Mucosa of descending colon (tissue), 3 donors: ENCODE measurements around the gene SHISAL1. TPM values are rescaled to one million over a fixed set of nuclear protein-coding genes. Genes with fewer than 3 reads are reported as not detected.

Experiments
- ATAC-seq: fragments of 200-7000 bp; cut with Tn5 transposase; one replicate; pipeline ENCODE4 v1.9.1; 2020; ENCODE audit warnings: mild to moderate bottlenecking, moderate library complexity
- DNase-seq, 3 donors: peaks; one replicate each; pipeline ENCODE4 v3.0.0-alpha.2; 2020
- H3K36me3 ChIP-seq: fragments of 200-600 bp; one replicate; pipeline ENCODE4 v1.8.0; 2021; ENCODE audit warnings: low read depth, mild to moderate bottlenecking
- H3K4me1 ChIP-seq: fragments of 200-600 bp; one replicate; pipeline ENCODE4 v1.8.0; 2021; ENCODE audit warnings: low read depth, mild to moderate bottlenecking
- H3K4me3 ChIP-seq: fragments of 200-600 bp; one replicate; pipeline ENCODE4 v1.8.0; 2021; ENCODE audit warnings: mild to moderate bottlenecking
- H3K9me3 ChIP-seq: fragments of 200-600 bp; one replicate; pipeline ENCODE4 v1.8.0; 2021; ENCODE audit warnings: mild to moderate bottlenecking
- CTCF ChIP-seq: fragments of 200-600 bp; IDR thresholded peaks from one replicate; pipeline ENCODE4 v1.8.0; 2022; ENCODE audit warnings: antibody characterized with exemption, mild to moderate bottlenecking
- intact Hi-C, 2 donors: fragments of 100-400 bp; cut with DNase I in 1 of 2; cut with micrococcal nuclease in 1 of 2; formaldehyde crosslinking; loops; one replicate each; pipeline versions ENCODE4 v1.11.0 to v1.11.1; 2022; cut with DNase I, micrococcal nuclease
- total RNA-seq, 3 donors: library from RNA; stranded (reverse); fragmentation: NEBNext Ultra II Directional in 2 of 3; extraction: Animal tissue kit (Norgen Biotek cat#: 25700) in 2 of 3; gene quantifications; one replicate each; pipeline versions ENCODE4 v1.2.1 to v1.2.4, GENCODE V29; 2021 to 2023
- donor health status: DM: no; HTN: no; CAD: no; lungs with moderate emphysema.
- donor health status: DM: no; HTN: no; CAD: no.
- donor health status: DM: no; HTN: yes; CAD: no.

SHISAL1 gene
- total RNA-seq, 3 donors from 2014 or later: 0.38 to 34.3 (median 1.1) TPM

GRCh38 chr22:44247923-44248892 lies 64.5 kb downstream of the SHISAL1 start:
- no peak for TF ChIP-seq CTCF
- Histone ChIP-seq H3K4me3 (no peak overlapping the region), H3K36me3 (no peaks in the 10 kb centered on the region), H3K4me1 (no peaks in the 10 kb centered on the region), H3K9me3 (peaks cover 4% of the 10 kb centered on the region)
- ATAC-seq (no peak), DNase-seq (no peak)
- intact Hi-C loops: no loop called here

- ATAC-seq: no peak
Observed at GRCh38 chr22:44247346-44247745, 65.4 kb downstream of the SHISAL1 start.

GRCh38 chr22:44246615-44247326 lies 66.0 kb downstream of the SHISAL1 start:
- Histone ChIP-seq H3K36me3 (no peaks in the 10 kb centered on the region), H3K4me1 (no peaks in the 10 kb centered on the region), H3K9me3 (peaks cover 4% of the 10 kb centered on the region), H3K4me3 (no peak overlapping the region)
- intact Hi-C loops: no loop called here
- ATAC-seq: no peak
- no peak for TF ChIP-seq CTCF
- DNase-seq: no peak

More at GRCh38 chr22:44247346-44247745, 65.4 kb downstream of the SHISAL1 start:
- Histone ChIP-seq H3K4me3 (no peak overlapping the region), H3K9me3 (peaks cover 4% of the 10 kb centered on the region), H3K4me1 (no peaks in the 10 kb centered on the region), H3K36me3 (no peaks in the 10 kb centered on the region)
- no peak for DNase-seq
- intact Hi-C loops: no loop called here
- TF ChIP-seq CTCF: no peak

- ATAC-seq (no peak), DNase-seq (no peak)
Observed at GRCh38 chr22:44245867-44246266, 66.9 kb downstream of the SHISAL1 start.

GRCh38 chr22:44245438-44245837 lies 67.3 kb downstream of the SHISAL1 start:
- no peaks in the 10 kb centered on the region for H3K4me1 ChIP-seq
- intact Hi-C loops: no loop called here
- no peak for ATAC-seq
- H3K9me3 ChIP-seq: peaks cover 4% of the 10 kb centered on the region
- DNase-seq: no peak
- H3K4me3 ChIP-seq: no peak overlapping the region
- TF ChIP-seq CTCF: no peak
- no peaks in the 10 kb centered on the region for H3K36me3 ChIP-seq

More at GRCh38 chr22:44245867-44246266, 66.9 kb downstream of the SHISAL1 start:
- TF ChIP-seq CTCF: no peak
- H3K36me3 ChIP-seq: no peaks in the 10 kb centered on the region
- no peak overlapping the region for H3K4me3 ChIP-seq
- H3K9me3 ChIP-seq: peaks cover 4% of the 10 kb centered on the region
- intact Hi-C loops: no loop called here
- H3K4me1 ChIP-seq: no peaks in the 10 kb centered on the region
